ENCODE data around the gene MAD2L2.

- TF ChIP-seq SIN3A (IDR thresholded peaks at IDR 0.05; ENCODE audit: borderline replicate concordance, insufficient read depth, low read length): no peak
- TF ChIP-seq, protein P1, sequence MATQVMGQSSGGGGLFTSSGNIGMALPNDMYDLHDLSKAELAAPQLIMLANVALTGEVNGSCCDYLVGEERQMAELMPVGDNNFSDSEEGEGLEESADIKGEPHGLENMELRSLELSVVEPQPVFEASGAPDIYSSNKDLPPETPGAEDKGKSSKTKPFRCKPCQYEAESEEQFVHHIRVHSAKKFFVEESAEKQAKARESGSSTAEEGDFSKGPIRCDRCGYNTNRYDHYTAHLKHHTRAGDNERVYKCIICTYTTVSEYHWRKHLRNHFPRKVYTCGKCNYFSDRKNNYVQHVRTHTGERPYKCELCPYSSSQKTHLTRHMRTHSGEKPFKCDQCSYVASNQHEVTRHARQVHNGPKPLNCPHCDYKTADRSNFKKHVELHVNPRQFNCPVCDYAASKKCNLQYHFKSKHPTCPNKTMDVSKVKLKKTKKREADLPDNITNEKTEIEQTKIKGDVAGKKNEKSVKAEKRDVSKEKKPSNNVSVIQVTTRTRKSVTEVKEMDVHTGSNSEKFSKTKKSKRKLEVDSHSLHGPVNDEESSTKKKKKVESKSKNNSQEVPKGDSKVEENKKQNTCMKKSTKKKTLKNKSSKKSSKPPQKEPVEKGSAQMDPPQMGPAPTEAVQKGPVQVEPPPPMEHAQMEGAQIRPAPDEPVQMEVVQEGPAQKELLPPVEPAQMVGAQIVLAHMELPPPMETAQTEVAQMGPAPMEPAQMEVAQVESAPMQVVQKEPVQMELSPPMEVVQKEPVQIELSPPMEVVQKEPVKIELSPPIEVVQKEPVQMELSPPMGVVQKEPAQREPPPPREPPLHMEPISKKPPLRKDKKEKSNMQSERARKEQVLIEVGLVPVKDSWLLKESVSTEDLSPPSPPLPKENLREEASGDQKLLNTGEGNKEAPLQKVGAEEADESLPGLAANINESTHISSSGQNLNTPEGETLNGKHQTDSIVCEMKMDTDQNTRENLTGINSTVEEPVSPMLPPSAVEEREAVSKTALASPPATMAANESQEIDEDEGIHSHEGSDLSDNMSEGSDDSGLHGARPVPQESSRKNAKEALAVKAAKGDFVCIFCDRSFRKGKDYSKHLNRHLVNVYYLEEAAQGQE (IDR thresholded peaks at IDR 0.05; ENCODE audit: insufficient read depth in 1 of 2, low read depth in 2 of 2, low read length in 2 of 2): no peak
Measured at GRCh38 chr1:11652203-11652780, 28.7 kb downstream of the MAD2L2 start.

All from PFSK-1 (cell line).